Gastrocnemius medialis (tissue), 4 donors: Measurements from ENCODE around the gene FAM3A.
"Not testable (repeated sequence)": the region's sequence is repeated elsewhere in the genome, so short reads cannot be mapped to it uniquely, and the experiment has no call there.

Source experiments
- CTCF ChIP-seq, 5 experiments: fragments of 450-650 bp in 3 of 5; fragments of 200-600 bp in 2 of 5; sonication (generic) in 2 of 5; IDR thresholded peaks in 4 of 5; conservative IDR thresholded peaks in 1 of 5; 1 replicate in 4 of 5; 2 replicates in 1 of 5; pipeline ENCODE4 v1.5.1; 2016 to 2019; ENCODE audit warnings: antibody characterized with exemption in 5 of 5, mild to moderate bottlenecking in 3 of 5, moderate library complexity in 3 of 5
- POLR2A ChIP-seq, 2 donors: fragments of 450-650 bp; IDR thresholded peaks; one replicate each; pipeline ENCODE4 v1.6.1; 2017; ENCODE audit warnings: antibody characterized with exemption in 2 of 2, mild to moderate bottlenecking in 2 of 2, moderate library complexity in 2 of 2

GRCh38 chrX:154560326-154560725, 44.3 kb upstream of the FAM3A start:
- not testable (repeated sequence) for TF ChIP-seq CTCF (IDR thresholded peaks at IDR 0.05 in 4 of 5, conservative IDR thresholded peaks at IDR 0.05 in 1 of 5); POLR2A (IDR thresholded peaks at IDR 0.05)
